A549 (cell line): Measurements from ENCODE around the gene TESK2.

ENCODE experiments used
- EP300 ChIP-seq, 2 experiments: fragments of >200 bp; sonication (Bioruptor Twin); formaldehyde crosslinking; IDR thresholded peaks; 2 replicates in 1 of 2; 3 replicates in 1 of 2; pipeline ENCODE4 v1.6.1; 2016 to 2017
- HDAC2 ChIP-seq: fragments of 200-600 bp; sonication (generic); IDR thresholded peaks from 2 replicates; pipeline ENCODE4 v1.6.1; 2016
- MAFK ChIP-seq: fragments of 450-650 bp; IDR thresholded peaks from 2 replicates; pipeline ENCODE4 v1.6.1; 2014; ENCODE audit not compliant: partially characterized antibody
- MAZ ChIP-seq: fragments of 150-350 bp; IDR thresholded peaks from 2 replicates; pipeline ENCODE4 v1.6.1; 2014; ENCODE audit warnings: antibody characterized with exemption, low read depth, low read length, borderline replicate concordance
- NR3C1 ChIP-seq: fragments of >200 bp; sonication (Bioruptor Twin); formaldehyde crosslinking; IDR thresholded peaks from 3 replicates; pipeline ENCODE4 v1.6.1; 2017
- TF ChIP-seq, protein P1 (sequence below): fragments of >200 bp; sonication (Bioruptor Twin); formaldehyde crosslinking; IDR thresholded peaks from 3 replicates; pipeline ENCODE4 v1.5.1; 2016
- TF ChIP-seq, protein P2 (sequence below): fragments of 200-600 bp; sonication (generic); IDR thresholded peaks from 2 replicates; pipeline ENCODE4 v1.6.1; 2016; ENCODE audit warnings: antibody characterized with exemption, mild to moderate bottlenecking, moderate library complexity

- TF ChIP-seq EP300 (IDR thresholded peaks at IDR 0.05) = no peak
- TF ChIP-seq, protein P1, sequence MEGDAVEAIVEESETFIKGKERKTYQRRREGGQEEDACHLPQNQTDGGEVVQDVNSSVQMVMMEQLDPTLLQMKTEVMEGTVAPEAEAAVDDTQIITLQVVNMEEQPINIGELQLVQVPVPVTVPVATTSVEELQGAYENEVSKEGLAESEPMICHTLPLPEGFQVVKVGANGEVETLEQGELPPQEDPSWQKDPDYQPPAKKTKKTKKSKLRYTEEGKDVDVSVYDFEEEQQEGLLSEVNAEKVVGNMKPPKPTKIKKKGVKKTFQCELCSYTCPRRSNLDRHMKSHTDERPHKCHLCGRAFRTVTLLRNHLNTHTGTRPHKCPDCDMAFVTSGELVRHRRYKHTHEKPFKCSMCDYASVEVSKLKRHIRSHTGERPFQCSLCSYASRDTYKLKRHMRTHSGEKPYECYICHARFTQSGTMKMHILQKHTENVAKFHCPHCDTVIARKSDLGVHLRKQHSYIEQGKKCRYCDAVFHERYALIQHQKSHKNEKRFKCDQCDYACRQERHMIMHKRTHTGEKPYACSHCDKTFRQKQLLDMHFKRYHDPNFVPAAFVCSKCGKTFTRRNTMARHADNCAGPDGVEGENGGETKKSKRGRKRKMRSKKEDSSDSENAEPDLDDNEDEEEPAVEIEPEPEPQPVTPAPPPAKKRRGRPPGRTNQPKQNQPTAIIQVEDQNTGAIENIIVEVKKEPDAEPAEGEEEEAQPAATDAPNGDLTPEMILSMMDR = no peak
- TF ChIP-seq MAZ = no peak
- TF ChIP-seq, protein P2, sequence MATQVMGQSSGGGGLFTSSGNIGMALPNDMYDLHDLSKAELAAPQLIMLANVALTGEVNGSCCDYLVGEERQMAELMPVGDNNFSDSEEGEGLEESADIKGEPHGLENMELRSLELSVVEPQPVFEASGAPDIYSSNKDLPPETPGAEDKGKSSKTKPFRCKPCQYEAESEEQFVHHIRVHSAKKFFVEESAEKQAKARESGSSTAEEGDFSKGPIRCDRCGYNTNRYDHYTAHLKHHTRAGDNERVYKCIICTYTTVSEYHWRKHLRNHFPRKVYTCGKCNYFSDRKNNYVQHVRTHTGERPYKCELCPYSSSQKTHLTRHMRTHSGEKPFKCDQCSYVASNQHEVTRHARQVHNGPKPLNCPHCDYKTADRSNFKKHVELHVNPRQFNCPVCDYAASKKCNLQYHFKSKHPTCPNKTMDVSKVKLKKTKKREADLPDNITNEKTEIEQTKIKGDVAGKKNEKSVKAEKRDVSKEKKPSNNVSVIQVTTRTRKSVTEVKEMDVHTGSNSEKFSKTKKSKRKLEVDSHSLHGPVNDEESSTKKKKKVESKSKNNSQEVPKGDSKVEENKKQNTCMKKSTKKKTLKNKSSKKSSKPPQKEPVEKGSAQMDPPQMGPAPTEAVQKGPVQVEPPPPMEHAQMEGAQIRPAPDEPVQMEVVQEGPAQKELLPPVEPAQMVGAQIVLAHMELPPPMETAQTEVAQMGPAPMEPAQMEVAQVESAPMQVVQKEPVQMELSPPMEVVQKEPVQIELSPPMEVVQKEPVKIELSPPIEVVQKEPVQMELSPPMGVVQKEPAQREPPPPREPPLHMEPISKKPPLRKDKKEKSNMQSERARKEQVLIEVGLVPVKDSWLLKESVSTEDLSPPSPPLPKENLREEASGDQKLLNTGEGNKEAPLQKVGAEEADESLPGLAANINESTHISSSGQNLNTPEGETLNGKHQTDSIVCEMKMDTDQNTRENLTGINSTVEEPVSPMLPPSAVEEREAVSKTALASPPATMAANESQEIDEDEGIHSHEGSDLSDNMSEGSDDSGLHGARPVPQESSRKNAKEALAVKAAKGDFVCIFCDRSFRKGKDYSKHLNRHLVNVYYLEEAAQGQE = no peak
- TF ChIP-seq NR3C1 = no peak
- no peak for TF ChIP-seq HDAC2
- no peak for TF ChIP-seq MAFK
Measured at GRCh38 chr1:45355683-45356082, 135.3 kb downstream of the TESK2 start.
